Measurements from ENCODE around the gene GPRIN2.

- no peak for TF ChIP-seq EZH2 (IDR thresholded peaks at IDR 0.05; ENCODE audit: low read length, unreplicated experiment)
- TF ChIP-seq CTCF (conservative IDR thresholded peaks at IDR 0.05; ENCODE audit: low read depth, low read length): no peak
- TF ChIP-seq EZH2phosphoT487 (IDR thresholded peaks at IDR 0.05; ENCODE audit: borderline replicate concordance, low read length): no peak
Measured at GRCh38 chr10:46560952-46561351, 4.5 kb upstream of the GPRIN2 start.

All from PC-3 (cell line).